PFSK-1 (cell line): ENCODE results near the gene TBC1D32.

Source experiments
- FOXP2 ChIP-seq: optimal IDR thresholded peaks from 2 replicates; pipeline ENCODE3; 2011; ENCODE audit warnings: borderline replicate concordance, control low read depth, inconsistent platforms; ENCODE audit not compliant: insufficient read depth; ENCODE audit errors: extremely low read length, extremely low read depth
- POLR2AphosphoS5 ChIP-seq: IDR thresholded peaks from 2 replicates; pipeline ENCODE4 v1.6.1; 2012; ENCODE audit warnings: low read depth, mild to moderate bottlenecking, control low read depth, low read length, moderate library complexity
- SIN3A ChIP-seq: IDR thresholded peaks from 2 replicates; pipeline ENCODE4 v1.6.1; 2012; ENCODE audit warnings: mild to moderate bottlenecking, low read length, moderate library complexity, borderline replicate concordance; ENCODE audit not compliant: insufficient read depth
- TAF1 ChIP-seq: IDR thresholded peaks from 2 replicates; pipeline ENCODE4 v1.6.1; 2012; ENCODE audit warnings: low read length, control low read depth, borderline replicate concordance; ENCODE audit not compliant: insufficient read depth
- TF ChIP-seq, protein P1 (sequence below), 2 experiments: IDR thresholded peaks; 2 replicates each; pipeline versions ENCODE4 v1.6.1 to v1.8.0; 2011 to 2012; ENCODE audit warnings: low read depth in 2 of 2, low read length in 2 of 2, control low read depth in 1 of 2, inconsistent platforms in 1 of 2, mild to moderate bottlenecking in 1 of 2, moderate library complexity in 1 of 2; ENCODE audit not compliant: insufficient read depth in 1 of 2

TBC1D32 gene

DNA sequence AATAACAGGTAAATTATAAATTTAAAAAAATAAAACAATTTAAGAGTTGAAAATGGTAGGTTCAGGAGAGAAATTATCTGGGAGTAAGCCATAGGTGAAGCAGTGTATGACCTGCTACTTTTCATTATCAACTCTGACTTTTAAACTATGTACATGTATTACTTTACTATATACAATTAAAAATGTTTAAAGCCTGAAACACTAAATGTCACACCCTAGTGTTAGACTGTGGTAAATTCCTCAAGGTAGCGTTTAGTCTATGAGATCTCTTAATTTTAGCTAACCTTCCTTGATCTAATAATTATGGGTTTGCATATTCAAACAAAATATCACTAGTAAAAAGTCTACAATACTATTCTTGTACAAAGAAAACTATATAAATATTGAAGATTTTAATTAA, 22.3 kb upstream of the TBC1D32 start:
- TF ChIP-seq POLR2AphosphoS5 (no peak), FOXP2 (no peak), TAF1 (no peak), SIN3A (no peak)
- TF ChIP-seq, protein P1, sequence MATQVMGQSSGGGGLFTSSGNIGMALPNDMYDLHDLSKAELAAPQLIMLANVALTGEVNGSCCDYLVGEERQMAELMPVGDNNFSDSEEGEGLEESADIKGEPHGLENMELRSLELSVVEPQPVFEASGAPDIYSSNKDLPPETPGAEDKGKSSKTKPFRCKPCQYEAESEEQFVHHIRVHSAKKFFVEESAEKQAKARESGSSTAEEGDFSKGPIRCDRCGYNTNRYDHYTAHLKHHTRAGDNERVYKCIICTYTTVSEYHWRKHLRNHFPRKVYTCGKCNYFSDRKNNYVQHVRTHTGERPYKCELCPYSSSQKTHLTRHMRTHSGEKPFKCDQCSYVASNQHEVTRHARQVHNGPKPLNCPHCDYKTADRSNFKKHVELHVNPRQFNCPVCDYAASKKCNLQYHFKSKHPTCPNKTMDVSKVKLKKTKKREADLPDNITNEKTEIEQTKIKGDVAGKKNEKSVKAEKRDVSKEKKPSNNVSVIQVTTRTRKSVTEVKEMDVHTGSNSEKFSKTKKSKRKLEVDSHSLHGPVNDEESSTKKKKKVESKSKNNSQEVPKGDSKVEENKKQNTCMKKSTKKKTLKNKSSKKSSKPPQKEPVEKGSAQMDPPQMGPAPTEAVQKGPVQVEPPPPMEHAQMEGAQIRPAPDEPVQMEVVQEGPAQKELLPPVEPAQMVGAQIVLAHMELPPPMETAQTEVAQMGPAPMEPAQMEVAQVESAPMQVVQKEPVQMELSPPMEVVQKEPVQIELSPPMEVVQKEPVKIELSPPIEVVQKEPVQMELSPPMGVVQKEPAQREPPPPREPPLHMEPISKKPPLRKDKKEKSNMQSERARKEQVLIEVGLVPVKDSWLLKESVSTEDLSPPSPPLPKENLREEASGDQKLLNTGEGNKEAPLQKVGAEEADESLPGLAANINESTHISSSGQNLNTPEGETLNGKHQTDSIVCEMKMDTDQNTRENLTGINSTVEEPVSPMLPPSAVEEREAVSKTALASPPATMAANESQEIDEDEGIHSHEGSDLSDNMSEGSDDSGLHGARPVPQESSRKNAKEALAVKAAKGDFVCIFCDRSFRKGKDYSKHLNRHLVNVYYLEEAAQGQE (IDR thresholded peaks at IDR 0.05; ENCODE audit: insufficient read depth in 1 of 2, low read depth in 2 of 2, low read length in 2 of 2), result no peak

DNA sequence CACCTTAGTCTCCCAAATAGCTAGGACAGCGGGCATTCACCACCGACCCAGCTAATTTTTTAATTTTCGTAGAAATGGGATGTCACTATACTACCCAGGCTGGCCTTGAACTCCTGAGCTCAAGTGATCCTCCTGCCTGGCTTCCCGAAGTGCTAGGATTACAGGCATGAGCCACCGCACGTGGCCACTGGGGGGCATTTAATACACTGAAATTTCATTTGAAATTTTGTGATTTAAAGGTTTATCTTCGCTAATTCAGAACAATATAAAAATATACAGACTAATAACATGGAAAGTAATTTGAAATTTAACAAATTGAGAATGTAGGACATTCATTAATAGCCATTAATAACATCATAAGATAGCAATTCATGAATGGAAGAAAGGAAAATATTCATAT, 20.5 kb upstream of the TBC1D32 start:
- no peak for TF ChIP-seq TAF1
- no peak for TF ChIP-seq FOXP2
- TF ChIP-seq, protein P1 (IDR thresholded peaks at IDR 0.05; ENCODE audit: insufficient read depth in 1 of 2, low read depth in 2 of 2, low read length in 2 of 2), result no peak
- no peak for TF ChIP-seq SIN3A
- TF ChIP-seq POLR2AphosphoS5, result no peak

GRCh38 chr6:121352941-121353340, 18.7 kb upstream of the TBC1D32 start:
- TF ChIP-seq, protein P1 (IDR thresholded peaks at IDR 0.05; ENCODE audit: insufficient read depth in 1 of 2, low read depth in 2 of 2, low read length in 2 of 2), result no peak
- no peak for TF ChIP-seq POLR2AphosphoS5

DNA sequence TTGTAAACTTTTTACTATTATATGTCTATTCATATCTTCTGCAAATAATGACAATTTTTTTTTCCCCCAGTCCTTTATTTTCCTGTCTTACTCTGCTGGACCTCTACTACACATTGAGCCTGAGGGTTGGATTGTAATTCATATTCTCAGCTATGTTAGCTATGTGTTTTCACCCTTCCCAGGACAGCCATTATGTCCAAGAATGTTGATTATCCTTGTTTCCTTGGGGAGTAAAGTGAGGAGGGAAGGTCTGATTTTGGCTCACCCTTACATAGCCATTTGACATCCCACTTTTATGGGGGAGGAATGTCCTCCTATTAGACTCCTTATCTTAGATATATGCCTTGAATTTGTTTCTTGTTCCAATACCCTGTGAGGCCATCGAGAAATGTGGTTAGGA, 17.6 kb upstream of the TBC1D32 start:
- TF ChIP-seq TAF1 (no peak), POLR2AphosphoS5 (no peak), SIN3A (no peak), FOXP2 (no peak)
- TF ChIP-seq, protein P1 (IDR thresholded peaks at IDR 0.05; ENCODE audit: insufficient read depth in 1 of 2, low read depth in 2 of 2, low read length in 2 of 2), result no peak

DNA sequence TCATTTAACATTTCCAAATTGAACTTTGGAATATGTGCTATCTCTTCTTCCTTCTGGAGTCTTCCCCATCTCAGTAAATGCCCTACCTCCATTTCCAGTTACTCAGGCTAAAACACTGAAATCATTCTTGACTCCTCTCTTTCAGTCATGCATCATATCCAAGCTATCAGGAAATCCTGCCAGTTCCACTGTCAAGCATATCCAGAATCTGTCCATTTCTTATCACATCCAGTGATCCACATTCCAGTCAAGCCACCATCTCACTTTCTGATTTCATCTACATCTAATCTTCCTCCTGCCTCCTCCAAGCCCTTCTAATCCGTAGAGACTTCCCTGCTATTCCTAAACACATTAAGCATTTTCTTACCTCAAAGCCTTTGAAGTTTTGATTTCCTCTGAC, 15.3 kb upstream of the TBC1D32 start:
- no peak for TF ChIP-seq POLR2AphosphoS5
- no peak for TF ChIP-seq TAF1
- TF ChIP-seq, protein P1 (IDR thresholded peaks at IDR 0.05; ENCODE audit: insufficient read depth in 1 of 2, low read depth in 2 of 2, low read length in 2 of 2), result no peak
- TF ChIP-seq FOXP2, result no peak
- no peak for TF ChIP-seq SIN3A
